ENCODE data around the gene GPX4. TPM values are rescaled to one million over a fixed set of nuclear protein-coding genes. Genes with fewer than 3 reads are reported as not detected.

Gene GPX4
- total and polyA plus RNA-seq, 2 experiments from 2014 or later: 351 to 573 TPM

- TF ChIP-seq, protein P1, sequence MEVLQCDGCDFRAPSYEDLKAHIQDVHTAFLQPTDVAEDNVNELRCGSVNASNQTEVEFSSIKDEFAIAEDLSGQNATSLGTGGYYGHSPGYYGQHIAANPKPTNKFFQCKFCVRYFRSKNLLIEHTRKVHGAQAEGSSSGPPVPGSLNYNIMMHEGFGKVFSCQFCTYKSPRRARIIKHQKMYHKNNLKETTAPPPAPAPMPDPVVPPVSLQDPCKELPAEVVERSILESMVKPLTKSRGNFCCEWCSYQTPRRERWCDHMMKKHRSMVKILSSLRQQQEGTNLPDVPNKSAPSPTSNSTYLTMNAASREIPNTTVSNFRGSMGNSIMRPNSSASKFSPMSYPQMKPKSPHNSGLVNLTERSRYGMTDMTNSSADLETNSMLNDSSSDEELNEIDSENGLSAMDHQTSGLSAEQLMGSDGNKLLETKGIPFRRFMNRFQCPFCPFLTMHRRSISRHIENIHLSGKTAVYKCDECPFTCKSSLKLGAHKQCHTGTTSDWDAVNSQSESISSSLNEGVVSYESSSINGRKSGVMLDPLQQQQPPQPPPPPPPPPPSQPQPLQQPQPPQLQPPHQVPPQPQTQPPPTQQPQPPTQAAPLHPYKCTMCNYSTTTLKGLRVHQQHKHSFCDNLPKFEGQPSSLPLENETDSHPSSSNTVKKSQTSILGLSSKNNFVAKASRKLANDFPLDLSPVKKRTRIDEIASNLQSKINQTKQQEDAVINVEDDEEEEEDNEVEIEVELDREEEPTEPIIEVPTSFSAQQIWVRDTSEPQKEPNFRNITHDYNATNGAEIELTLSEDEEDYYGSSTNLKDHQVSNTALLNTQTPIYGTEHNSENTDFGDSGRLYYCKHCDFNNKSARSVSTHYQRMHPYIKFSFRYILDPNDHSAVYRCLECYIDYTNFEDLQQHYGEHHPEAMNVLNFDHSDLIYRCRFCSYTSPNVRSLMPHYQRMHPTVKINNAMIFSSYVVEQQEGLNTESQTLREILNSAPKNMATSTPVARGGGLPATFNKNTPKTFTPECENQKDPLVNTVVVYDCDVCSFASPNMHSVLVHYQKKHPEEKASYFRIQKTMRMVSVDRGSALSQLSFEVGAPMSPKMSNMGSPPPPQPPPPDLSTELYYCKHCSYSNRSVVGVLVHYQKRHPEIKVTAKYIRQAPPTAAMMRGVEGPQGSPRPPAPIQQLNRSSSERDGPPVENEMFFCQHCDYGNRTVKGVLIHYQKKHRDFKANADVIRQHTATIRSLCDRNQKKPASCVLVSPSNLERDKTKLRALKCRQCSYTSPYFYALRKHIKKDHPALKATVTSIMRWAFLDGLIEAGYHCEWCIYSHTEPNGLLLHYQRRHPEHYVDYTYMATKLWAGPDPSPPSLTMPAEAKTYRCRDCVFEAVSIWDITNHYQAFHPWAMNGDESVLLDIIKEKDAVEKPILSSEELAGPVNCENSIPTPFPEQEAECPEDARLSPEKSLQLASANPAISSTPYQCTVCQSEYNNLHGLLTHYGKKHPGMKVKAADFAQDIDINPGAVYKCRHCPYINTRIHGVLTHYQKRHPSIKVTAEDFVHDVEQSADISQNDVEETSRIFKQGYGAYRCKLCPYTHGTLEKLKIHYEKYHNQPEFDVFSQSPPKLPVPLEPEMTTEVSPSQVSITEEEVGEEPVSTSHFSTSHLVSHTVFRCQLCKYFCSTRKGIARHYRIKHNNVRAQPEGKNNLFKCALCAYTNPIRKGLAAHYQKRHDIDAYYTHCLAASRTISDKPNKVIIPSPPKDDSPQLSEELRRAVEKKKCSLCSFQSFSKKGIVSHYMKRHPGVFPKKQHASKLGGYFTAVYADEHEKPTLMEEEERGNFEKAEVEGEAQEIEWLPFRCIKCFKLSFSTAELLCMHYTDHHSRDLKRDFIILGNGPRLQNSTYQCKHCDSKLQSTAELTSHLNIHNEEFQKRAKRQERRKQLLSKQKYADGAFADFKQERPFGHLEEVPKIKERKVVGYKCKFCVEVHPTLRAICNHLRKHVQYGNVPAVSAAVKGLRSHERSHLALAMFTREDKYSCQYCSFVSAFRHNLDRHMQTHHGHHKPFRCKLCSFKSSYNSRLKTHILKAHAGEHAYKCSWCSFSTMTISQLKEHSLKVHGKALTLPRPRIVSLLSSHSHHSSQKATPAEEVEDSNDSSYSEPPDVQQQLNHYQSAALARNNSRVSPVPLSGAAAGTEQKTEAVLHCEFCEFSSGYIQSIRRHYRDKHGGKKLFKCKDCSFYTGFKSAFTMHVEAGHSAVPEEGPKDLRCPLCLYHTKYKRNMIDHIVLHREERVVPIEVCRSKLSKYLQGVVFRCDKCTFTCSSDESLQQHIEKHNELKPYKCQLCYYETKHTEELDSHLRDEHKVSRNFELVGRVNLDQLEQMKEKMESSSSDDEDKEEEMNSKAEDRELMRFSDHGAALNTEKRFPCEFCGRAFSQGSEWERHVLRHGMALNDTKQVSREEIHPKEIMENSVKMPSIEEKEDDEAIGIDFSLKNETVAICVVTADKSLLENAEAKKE (CRISPR knock-in tag; IDR thresholded peaks at IDR 0.05): no peak
- TF ChIP-seq REST (IDR thresholded peaks at IDR 0.05; ENCODE audit: unreplicated experiment): no peak
These were observed 23.2 kb upstream of the GPX4 start (continued) for GRCh38 chr19:1080360-1081161.
